ENCODE data around the gene RBMS3. TPM values are rescaled to one million over a fixed set of nuclear protein-coding genes. Genes with fewer than 3 reads are reported as not detected.
"Not testable (repeated sequence)": the region's sequence is repeated elsewhere in the genome, so short reads cannot be mapped to it uniquely, and the experiment has no call there.

Gene RBMS3
- total and polyA plus RNA-seq, 12 donors, result 8.7 to 90.1 (median 51.2) TPM

DNA sequence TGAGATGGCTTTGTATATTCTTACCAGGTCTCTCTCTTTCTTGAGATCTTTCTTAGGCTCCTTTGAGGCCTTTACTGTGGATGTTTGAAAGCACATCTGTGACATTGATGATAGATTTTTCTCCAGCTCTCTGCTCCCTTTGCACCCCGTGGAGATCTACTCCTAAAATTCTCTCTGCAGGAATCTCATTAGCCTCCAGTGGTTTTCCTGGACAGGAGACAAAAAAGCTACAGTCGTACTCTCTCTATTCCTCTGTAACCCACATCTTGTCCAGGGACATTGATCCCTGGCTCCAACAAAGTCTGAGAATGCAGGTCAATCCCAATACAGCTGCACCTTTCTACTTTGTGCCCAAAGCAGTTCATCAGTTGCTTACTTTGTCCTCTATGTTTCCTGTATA is 68.2 kb downstream of the RBMS3 start:
- intact Hi-C loops (cut with DNase I), result no loop called here
- 33 to 83% (median 75%) methylated on average over 2 of the region's 2 CpGs for WGBS, 4 donors
- no peak overlapping the region for H3K27ac ChIP-seq

DNA sequence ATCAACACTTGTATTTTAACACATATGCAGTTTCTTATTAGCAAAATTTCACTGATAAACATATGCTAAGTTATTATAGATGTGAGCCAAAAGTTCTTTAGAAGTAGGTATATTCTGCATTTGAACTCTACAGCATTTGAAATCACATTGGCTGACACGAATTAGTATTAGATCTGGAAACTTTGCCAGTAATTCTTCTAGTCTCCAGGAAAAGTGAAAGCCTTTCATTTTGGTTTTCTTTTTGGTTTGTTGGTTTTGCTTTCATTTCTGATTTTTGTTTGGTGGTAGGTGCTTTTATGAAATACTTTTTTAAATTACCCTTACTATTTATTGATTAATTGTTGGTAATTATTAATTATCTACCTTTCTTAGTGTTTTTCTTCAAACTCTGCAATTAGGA is 72.9 kb downstream of the RBMS3 start:
- TF ChIP-seq, protein P1, sequence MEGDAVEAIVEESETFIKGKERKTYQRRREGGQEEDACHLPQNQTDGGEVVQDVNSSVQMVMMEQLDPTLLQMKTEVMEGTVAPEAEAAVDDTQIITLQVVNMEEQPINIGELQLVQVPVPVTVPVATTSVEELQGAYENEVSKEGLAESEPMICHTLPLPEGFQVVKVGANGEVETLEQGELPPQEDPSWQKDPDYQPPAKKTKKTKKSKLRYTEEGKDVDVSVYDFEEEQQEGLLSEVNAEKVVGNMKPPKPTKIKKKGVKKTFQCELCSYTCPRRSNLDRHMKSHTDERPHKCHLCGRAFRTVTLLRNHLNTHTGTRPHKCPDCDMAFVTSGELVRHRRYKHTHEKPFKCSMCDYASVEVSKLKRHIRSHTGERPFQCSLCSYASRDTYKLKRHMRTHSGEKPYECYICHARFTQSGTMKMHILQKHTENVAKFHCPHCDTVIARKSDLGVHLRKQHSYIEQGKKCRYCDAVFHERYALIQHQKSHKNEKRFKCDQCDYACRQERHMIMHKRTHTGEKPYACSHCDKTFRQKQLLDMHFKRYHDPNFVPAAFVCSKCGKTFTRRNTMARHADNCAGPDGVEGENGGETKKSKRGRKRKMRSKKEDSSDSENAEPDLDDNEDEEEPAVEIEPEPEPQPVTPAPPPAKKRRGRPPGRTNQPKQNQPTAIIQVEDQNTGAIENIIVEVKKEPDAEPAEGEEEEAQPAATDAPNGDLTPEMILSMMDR (IDR thresholded peaks at IDR 0.05), result no peak
- TF ChIP-seq POLR2A (IDR thresholded peaks at IDR 0.05), result no peak
- DNase-seq, result no peak
- H3K9me3 ChIP-seq (replicated peaks in 1 of 3), result no peaks in the 10 kb centered on the region
- peaks cover 10 to 21% of the 10 kb centered on the region in 2 donors for H3K4me1 ChIP-seq (replicated peaks in 1 of 2)
- intact Hi-C loops (cut with DNase I), result no loop called here
- H3K27me3 ChIP-seq, result no peaks in the 10 kb centered on the region
- WGBS, 4 donors, result 0 to 8% (median 3%) methylated on average over 1 of the region's 1 CpG
- H3K36me3 ChIP-seq (replicated peaks in 1 of 2), result no peaks in the 10 kb centered on the region
- H3K4me3 ChIP-seq, result no peak overlapping the region
- no peak overlapping the region for H3K27ac ChIP-seq

More for the DNA sequence above, 68.2 kb downstream of the RBMS3 start:
- no peak for TF ChIP-seq POLR2A (IDR thresholded peaks at IDR 0.05)
- TF ChIP-seq, protein P1 (IDR thresholded peaks at IDR 0.05), result no peak
- Histone ChIP-seq H3K9me3 (replicated peaks in 1 of 3) (no peaks in the 10 kb centered on the region), H3K4me1 (replicated peaks in 1 of 2) (peaks cover 10 to 27% of the 10 kb centered on the region in 2 donors), H3K4me3 (no peak overlapping the region), H3K36me3 (replicated peaks in 1 of 2) (no peaks in the 10 kb centered on the region), H3K27me3 (no peaks in the 10 kb centered on the region)
- DNase-seq, result no peak

DNA sequence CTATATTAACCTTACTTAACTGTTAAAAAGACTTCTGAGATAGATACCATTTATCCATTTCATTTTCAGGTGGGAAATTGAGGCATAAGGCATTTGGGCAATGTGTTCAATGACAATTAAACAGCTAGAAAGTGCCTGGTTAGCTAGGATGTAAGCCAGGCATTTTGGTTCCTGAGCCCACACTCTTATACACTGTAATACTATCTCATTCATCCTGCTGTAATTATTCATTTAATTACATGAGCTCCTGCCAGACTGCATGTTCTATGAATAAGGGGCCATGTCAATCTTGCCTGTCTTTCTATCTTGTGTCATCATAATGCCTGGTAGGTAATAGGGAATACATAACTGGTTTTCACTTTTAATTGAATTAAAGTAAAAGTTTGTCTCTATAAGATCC is 74.0 kb downstream of the RBMS3 start:
- H3K36me3 ChIP-seq (replicated peaks in 1 of 2), result no peaks in the 10 kb centered on the region
- H3K27me3 ChIP-seq, result no peaks in the 10 kb centered on the region
- TF ChIP-seq, protein P1 (IDR thresholded peaks at IDR 0.05), result no peak
- no peak for TF ChIP-seq POLR2A (IDR thresholded peaks at IDR 0.05)
- intact Hi-C loops (cut with DNase I), result no loop called here
- H3K27ac ChIP-seq, result no peak overlapping the region
- no peaks in the 10 kb centered on the region for H3K9me3 ChIP-seq (replicated peaks in 1 of 3)
- H3K4me3 ChIP-seq, result no peak overlapping the region
- DNase-seq, result no peak
- H3K4me1 ChIP-seq (replicated peaks in 1 of 2), result peaks cover 10 to 21% of the 10 kb centered on the region in 2 donors

DNA sequence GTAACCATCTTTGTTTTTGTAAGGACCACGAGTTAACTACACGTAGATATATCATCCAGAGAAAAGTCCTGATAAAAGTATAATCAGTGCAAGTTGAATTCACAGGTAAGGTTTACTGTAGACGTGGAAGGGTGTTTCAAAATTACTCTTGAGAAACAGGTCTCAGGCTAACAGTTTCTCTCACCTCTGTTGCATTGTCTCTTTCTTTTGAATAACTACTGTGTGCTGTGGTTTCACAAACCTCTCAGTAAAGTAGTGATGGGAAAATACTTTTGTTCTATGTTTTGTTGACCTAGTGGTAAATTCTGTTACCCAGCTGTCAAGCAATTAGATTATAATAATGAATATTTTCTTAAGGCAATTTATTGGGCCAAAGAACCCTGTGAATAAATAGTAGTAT is 75.2 kb downstream of the RBMS3 start:
- intact Hi-C loops (cut with DNase I), result no loop called here
- H3K27ac ChIP-seq, result no peak overlapping the region
- peaks cover 10 to 21% of the 10 kb centered on the region in 2 donors for H3K4me1 ChIP-seq (replicated peaks in 1 of 2)
- no peak for TF ChIP-seq POLR2A (IDR thresholded peaks at IDR 0.05)
- TF ChIP-seq, protein P1 (IDR thresholded peaks at IDR 0.05), result no peak
- no peaks in the 10 kb centered on the region for H3K36me3 ChIP-seq (replicated peaks in 1 of 2)
- DNase-seq, result no peak
- H3K9me3 ChIP-seq (replicated peaks in 1 of 3), result no peaks in the 10 kb centered on the region
- WGBS, 4 donors, result 85 to 91% (median 89%) methylated on average over 3 of the region's 3 CpGs
- no peak overlapping the region for H3K4me3 ChIP-seq
- no peaks in the 10 kb centered on the region for H3K27me3 ChIP-seq

DNA sequence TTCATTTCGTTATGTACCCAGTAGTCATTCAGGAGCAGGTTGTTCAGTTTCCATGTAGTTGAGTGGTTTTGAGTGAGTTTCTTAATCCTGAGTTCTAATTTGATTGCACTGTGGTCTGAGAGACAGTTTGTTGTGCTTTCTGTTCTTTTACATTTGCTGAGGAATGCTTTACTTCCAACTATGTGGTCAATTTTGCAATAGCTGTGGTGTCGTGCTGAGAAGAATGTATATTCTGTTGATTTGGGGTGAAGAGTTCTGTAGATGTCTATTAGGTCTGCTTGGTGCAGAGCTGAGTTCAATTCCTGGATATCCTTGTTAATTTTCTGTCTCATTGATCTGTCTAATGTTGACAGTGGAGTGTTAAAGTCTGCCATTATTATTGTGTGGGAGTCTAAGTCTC is 79.4 kb downstream of the RBMS3 start:
- WGBS, 4 donors, result 69 to 82% (median 76%) methylated on average over 2 of the region's 2 CpGs
- H3K36me3 ChIP-seq (replicated peaks in 1 of 2); intact Hi-C loops (cut with DNase I); H3K4me3 ChIP-seq; H3K27me3 ChIP-seq; H3K9me3 ChIP-seq (replicated peaks in 1 of 3); H3K27ac ChIP-seq; DNase-seq: not testable (repeated sequence)
- peaks cover 0 to 11% of the 10 kb centered on the region in 2 donors for H3K4me1 ChIP-seq (replicated peaks in 1 of 2)
